GM12801 (cell line): ENCODE data around the gene TNC.

Source experiments
- TF ChIP-seq, protein P1 (sequence below): IDR thresholded peaks from one replicate; pipeline ENCODE4 v1.5.1; 2011; ENCODE audit warnings: control low read depth; ENCODE audit not compliant: insufficient read length; ENCODE audit errors: extremely low read depth

TNC gene

GRCh38 chr9:115098226-115098965 lies 19.6 kb downstream of the TNC start:
- TF ChIP-seq, protein P1, sequence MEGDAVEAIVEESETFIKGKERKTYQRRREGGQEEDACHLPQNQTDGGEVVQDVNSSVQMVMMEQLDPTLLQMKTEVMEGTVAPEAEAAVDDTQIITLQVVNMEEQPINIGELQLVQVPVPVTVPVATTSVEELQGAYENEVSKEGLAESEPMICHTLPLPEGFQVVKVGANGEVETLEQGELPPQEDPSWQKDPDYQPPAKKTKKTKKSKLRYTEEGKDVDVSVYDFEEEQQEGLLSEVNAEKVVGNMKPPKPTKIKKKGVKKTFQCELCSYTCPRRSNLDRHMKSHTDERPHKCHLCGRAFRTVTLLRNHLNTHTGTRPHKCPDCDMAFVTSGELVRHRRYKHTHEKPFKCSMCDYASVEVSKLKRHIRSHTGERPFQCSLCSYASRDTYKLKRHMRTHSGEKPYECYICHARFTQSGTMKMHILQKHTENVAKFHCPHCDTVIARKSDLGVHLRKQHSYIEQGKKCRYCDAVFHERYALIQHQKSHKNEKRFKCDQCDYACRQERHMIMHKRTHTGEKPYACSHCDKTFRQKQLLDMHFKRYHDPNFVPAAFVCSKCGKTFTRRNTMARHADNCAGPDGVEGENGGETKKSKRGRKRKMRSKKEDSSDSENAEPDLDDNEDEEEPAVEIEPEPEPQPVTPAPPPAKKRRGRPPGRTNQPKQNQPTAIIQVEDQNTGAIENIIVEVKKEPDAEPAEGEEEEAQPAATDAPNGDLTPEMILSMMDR, result no peak

DNA sequence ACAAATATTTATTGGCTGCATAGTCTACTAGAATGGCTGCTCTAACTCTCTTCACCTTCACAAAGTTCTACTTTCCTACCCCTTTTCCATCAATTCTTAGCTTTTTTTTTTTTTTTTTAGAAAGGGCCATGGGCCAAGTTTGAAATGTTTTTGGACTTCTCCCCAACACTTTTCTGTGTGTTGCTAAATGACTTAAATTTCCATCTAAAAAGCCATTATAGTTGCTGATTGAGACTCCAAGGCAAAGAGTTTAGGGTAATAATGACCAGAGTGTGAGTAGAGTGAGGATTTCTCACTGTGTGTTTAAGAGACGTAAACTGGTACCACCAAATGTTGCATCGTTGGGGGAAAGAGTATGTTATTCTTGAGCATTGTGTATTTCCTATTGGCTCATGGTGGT lies 24.4 kb downstream of the TNC start:
- TF ChIP-seq, protein P1, result no peak

DNA sequence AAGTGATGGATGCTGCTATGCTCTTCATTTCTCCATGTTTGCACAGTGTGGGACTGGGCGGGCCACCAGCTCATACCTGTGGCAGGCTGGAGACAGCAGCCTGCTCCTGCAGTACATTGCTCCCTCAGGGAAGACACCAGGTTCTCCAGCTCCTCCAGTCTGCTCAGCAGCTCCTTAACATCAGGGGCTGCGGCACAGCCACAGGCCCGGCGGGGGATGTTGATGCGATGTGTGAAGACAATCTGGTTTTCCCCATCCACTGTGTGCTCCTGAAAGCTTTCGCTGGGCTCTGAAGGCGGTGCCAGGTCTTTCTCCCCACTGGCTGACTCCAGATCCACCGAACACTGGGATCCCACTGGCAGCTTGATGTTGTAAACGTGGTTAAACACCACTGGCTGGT lies 27.5 kb downstream of the TNC start:
- TF ChIP-seq, protein P1, result no peak

GRCh38 chr9:115088860-115089259 lies 29.1 kb downstream of the TNC start:
- TF ChIP-seq, protein P1, result no peak

DNA sequence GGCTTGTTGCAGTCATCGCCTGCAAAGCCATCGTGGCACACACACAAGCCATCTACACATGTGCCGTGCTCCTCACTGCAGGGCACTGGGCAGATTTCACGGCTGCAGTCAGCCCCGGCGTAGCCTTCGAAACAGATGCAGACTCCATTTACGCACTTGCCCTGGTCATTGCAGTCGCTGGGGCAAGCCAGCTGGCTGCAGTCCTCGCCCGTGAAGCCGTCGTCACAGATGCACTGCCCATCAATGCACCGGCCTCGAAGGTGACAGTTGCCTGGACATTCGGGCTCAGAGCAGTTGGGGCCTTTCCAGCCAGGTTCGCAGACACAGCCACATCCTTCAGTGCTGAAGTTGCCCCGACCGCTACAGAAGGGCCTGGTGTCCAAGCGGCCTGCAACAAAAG lies 31.1 kb downstream of the TNC start:
- TF ChIP-seq, protein P1, result no peak

DNA sequence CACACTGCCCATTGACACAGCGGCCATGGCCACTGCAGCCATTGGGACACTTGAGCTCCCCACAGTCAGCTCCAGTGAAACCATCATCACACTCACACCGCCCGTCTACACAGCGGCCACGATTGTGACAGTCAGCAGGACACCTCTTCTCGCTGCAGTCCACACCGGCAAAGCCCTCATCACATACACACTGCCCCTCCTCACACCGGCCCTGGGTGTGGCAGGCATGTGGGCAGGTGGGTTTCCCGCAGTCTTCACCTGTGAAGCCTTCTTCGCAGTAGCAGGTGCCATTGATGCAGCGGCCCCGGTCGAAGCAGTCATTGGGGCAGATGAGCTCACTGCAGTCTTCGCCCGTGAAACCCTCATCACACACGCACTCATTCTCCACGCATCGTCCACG lies 31.5 kb downstream of the TNC start:
- TF ChIP-seq, protein P1, result no peak

DNA sequence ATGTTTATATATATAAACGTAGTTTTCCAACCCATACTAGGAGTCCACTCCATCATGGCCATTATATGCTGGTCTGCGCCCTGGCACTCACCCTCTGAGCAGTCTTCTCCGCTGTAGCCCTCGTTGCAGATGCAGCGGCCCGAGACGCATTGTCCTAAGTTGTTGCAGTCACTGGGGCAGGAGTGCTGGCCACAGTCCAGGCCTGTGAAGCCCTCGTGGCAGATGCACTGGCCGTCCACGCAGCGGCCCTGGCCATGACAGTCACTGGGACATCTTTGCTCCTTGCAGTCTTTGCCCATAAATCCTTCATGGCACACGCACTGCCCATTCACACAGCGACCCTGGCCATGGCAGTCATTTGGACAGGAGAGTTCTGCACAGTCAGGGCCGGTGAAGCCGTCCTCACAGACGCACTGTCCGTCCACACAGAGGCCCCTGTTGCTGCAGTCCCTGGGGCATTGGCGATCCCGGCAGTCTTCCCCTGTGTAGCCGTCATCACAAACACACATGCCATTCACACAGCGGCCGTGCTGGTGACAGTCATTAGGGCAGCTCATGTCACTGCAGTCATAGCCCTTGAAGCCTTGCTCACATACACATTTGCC lies 32.1 kb downstream of the TNC start:
- TF ChIP-seq, protein P1, result no peak
